Measurements from ENCODE around the gene TIMP1.

GRCh38 chrX:47560934-47561658 lies 21.1 kb upstream of the TIMP1 start, which contains the start of gene ARAF:
- TF ChIP-seq CTCF (IDR thresholded peaks at IDR 0.05) (no peak), POLR2AphosphoS5 (IDR thresholded peaks at IDR 0.05; ENCODE audit: insufficient read depth in 1 of 2, low read depth in 1 of 2) (peak; percentile 74 to 94)

Measured in vagina (tissue), 2 donors.